H9 (cell line): Measurements from ENCODE around the gene CCNY. TPM values are rescaled to one million over a fixed set of nuclear protein-coding genes. Genes with fewer than 3 reads are reported as not detected.

Experiments
- DNase-seq: peaks from one replicate; pipeline ENCODE4 v3.0.0-alpha.2; 2017
- H2AFZ ChIP-seq: one replicate; pipeline ENCODE4 v1.6.1; 2013; ENCODE audit warnings: mild to moderate bottlenecking, low read length, control low read depth, moderate library complexity
- H2AK5ac ChIP-seq: 2 replicates; pipeline ENCODE4 v1.6.1; 2013; ENCODE audit warnings: low read length, control low read depth, mixed read lengths; ENCODE audit not compliant: insufficient read length
- H2BK120ac ChIP-seq: one replicate; pipeline ENCODE4 v1.6.1; 2013; ENCODE audit warnings: low read depth, mild to moderate bottlenecking, low read length, control low read depth, inconsistent platforms; ENCODE audit not compliant: poor library complexity, severe bottlenecking
- H2BK12ac ChIP-seq: 2 replicates; pipeline ENCODE4 v1.6.1; 2013; ENCODE audit warnings: low read length, control low read depth, mixed read lengths, low read depth; ENCODE audit not compliant: insufficient read length
- H2BK15ac ChIP-seq: 2 replicates; pipeline ENCODE4 v1.6.1; 2013; ENCODE audit warnings: low read depth, low read length, control low read depth
- H2BK20ac ChIP-seq: one replicate; pipeline ENCODE4 v1.6.1; 2013; ENCODE audit warnings: low read depth, mild to moderate bottlenecking, low read length, control low read depth, inconsistent platforms; ENCODE audit not compliant: poor library complexity, severe bottlenecking
- H2BK5ac ChIP-seq: 2 replicates; pipeline ENCODE4 v1.6.1; 2013; ENCODE audit warnings: low read length, control low read depth, mixed read lengths; ENCODE audit not compliant: insufficient read length
- H3K14ac ChIP-seq: 2 replicates; pipeline ENCODE4 v1.6.1; 2013; ENCODE audit warnings: low read length, control low read depth; ENCODE audit not compliant: insufficient read depth
- H3K18ac ChIP-seq: 2 replicates; pipeline ENCODE4 v1.6.1; 2013; ENCODE audit warnings: low read depth, mild to moderate bottlenecking, mixed read lengths, low read length, control low read depth; ENCODE audit not compliant: insufficient read length
- H3K23ac ChIP-seq: 2 replicates; pipeline ENCODE4 v1.6.1; 2013; ENCODE audit warnings: low read length, control low read depth, mixed read lengths, low read depth; ENCODE audit not compliant: insufficient read length
- H3K23me2 ChIP-seq: 2 replicates; pipeline ENCODE4 v1.6.1; 2013; ENCODE audit warnings: low read depth, mild to moderate bottlenecking, mixed read lengths, low read length, control low read depth; ENCODE audit not compliant: insufficient read length, poor library complexity, severe bottlenecking
- H3K27ac ChIP-seq: 2 replicates; pipeline ENCODE4 v1.5.1; 2013; ENCODE audit warnings: low read length, control low read depth, mixed read lengths, low read depth; ENCODE audit not compliant: insufficient read length
- H3K27me3 ChIP-seq: 2 replicates; pipeline ENCODE4 v1.6.1; 2013; ENCODE audit warnings: low read length, control low read depth, inconsistent platforms; ENCODE audit not compliant: insufficient read depth
- H3K4ac ChIP-seq: 2 replicates; pipeline ENCODE4 v1.6.1; 2013; ENCODE audit warnings: low read depth, mild to moderate bottlenecking, control low read depth, inconsistent platforms, low read length, moderate library complexity
- H3K4me1 ChIP-seq: 2 replicates; pipeline ENCODE4 v1.6.1; 2013; ENCODE audit warnings: low read length, control low read depth, inconsistent platforms; ENCODE audit not compliant: insufficient read depth
- H3K4me2 ChIP-seq: 2 replicates; pipeline ENCODE4 v1.6.1; 2013; ENCODE audit warnings: low read length, control low read depth, mixed read lengths; ENCODE audit not compliant: insufficient read length, insufficient read depth
- H3K56ac ChIP-seq: 2 replicates; pipeline ENCODE4 v1.6.1; 2013; ENCODE audit warnings: low read depth, mild to moderate bottlenecking, mixed read lengths, low read length, control low read depth; ENCODE audit not compliant: insufficient read length
- H3K79me1 ChIP-seq: 2 replicates; pipeline ENCODE4 v1.6.1; 2013; ENCODE audit warnings: low read depth, mild to moderate bottlenecking, moderate library complexity, low read length, control low read depth, inconsistent platforms; ENCODE audit not compliant: insufficient read depth, poor library complexity, severe bottlenecking
- H3K79me2 ChIP-seq: 2 replicates; pipeline ENCODE4 v1.6.1; 2013; ENCODE audit warnings: low read length, control low read depth, inconsistent platforms; ENCODE audit not compliant: insufficient read depth
- H3K9ac ChIP-seq: 2 replicates; pipeline ENCODE4 v1.6.1; 2013; ENCODE audit warnings: low read length, control low read depth, mixed read lengths; ENCODE audit not compliant: insufficient read length; ENCODE audit errors: extremely low read depth
- H3K9me3 ChIP-seq: one replicate; pipeline ENCODE4 v1.6.1; 2013; ENCODE audit warnings: low read depth, low read length, inconsistent platforms; ENCODE audit not compliant: control insufficient read depth
- H3T11ph ChIP-seq: one replicate; pipeline ENCODE4 v1.6.1; 2013; ENCODE audit warnings: mild to moderate bottlenecking, low read length, control low read depth, inconsistent platforms
- H4K20me1 ChIP-seq: one replicate; pipeline ENCODE4 v1.6.1; 2013; ENCODE audit not compliant: control insufficient read depth, insufficient read length, insufficient read depth
- H4K5ac ChIP-seq: 2 replicates; pipeline ENCODE4 v1.6.1; 2013; ENCODE audit warnings: low read depth, mild to moderate bottlenecking, mixed read lengths, low read length, control low read depth; ENCODE audit not compliant: insufficient read length
- H4K8ac ChIP-seq: replicated peaks from 2 replicates; pipeline ENCODE4 v1.6.1; 2013; ENCODE audit warnings: low read length, control low read depth, mixed read lengths, low read depth; ENCODE audit not compliant: insufficient read length
- H4K91ac ChIP-seq: 2 replicates; pipeline ENCODE4 v1.6.1; 2013; ENCODE audit warnings: low read depth, mild to moderate bottlenecking, moderate library complexity, mixed read lengths, low read length, control low read depth; ENCODE audit not compliant: insufficient read length
- H3K27ac Mint-ChIP-seq, 3 experiments: 2 replicates in 2 of 3; 3 replicates in 1 of 3; pipeline ENCODE4 v1.8.0; 2020 to 2021; ENCODE audit warnings: mixed read lengths in 3 of 3, mild to moderate bottlenecking in 1 of 3, moderate library complexity in 1 of 3
- H3K27me3 Mint-ChIP-seq: 2 replicates; pipeline ENCODE4 v1.8.0; 2021; ENCODE audit warnings: low read depth, mild to moderate bottlenecking, moderate library complexity, mixed read lengths
- H3K36me3 Mint-ChIP-seq, 3 experiments: 2 replicates in 2 of 3; 3 replicates in 1 of 3; pipeline ENCODE4 v1.8.0; 2020 to 2021; ENCODE audit warnings: low read depth in 3 of 3, mixed read lengths in 3 of 3; ENCODE audit not compliant: insufficient read depth in 1 of 3
- H3K4me1 Mint-ChIP-seq, 2 experiments: 2 replicates each; pipeline ENCODE4 v1.8.0; 2020; ENCODE audit warnings: mixed read lengths in 2 of 2
- H3K4me3 Mint-ChIP-seq, 2 experiments: 2 replicates in 1 of 2; 3 replicates in 1 of 2; pipeline ENCODE4 v1.8.0; 2020 to 2021; ENCODE audit warnings: mild to moderate bottlenecking in 2 of 2, mixed read lengths in 2 of 2, moderate library complexity in 1 of 2
- H3K9me3 Mint-ChIP-seq, 2 experiments: 2 replicates in 1 of 2; 3 replicates in 1 of 2; pipeline ENCODE4 v1.8.0; 2020; ENCODE audit warnings: mild to moderate bottlenecking in 2 of 2, mixed read lengths in 2 of 2, moderate library complexity in 1 of 2
- CTCF ChIP-seq: fragments of 200-600 bp; sonication (generic); conservative IDR thresholded peaks from 3 replicates; pipeline ENCODE4 v1.8.0; 2021; ENCODE audit warnings: antibody characterized with exemption, mild to moderate bottlenecking
- WGBS: extraction: QIAGEN DNeasy Blood & Tissue Kit; methylation state at CpG from one replicate; pipeline ENCODE4 v1.1.7; 2013; ENCODE audit warnings: missing lambda C conversion rate, low lambda C conversion rate, mixed read lengths; ENCODE audit not compliant: insufficient read length; ENCODE audit errors: extremely low coverage; 5-methylcytosine and 5-hydroxymethylcytosine counted together
- total RNA-seq: library from RNA; stranded (reverse); gene quantifications from 2 replicates; pipeline ENCODE4 v1.2.1, GENCODE V29; 2021

CCNY gene
- total RNA-seq, 1 experiment from 2014 or later, result 62.1 TPM

- peaks cover 3 to 9% of the 10 kb centered on the region in 2 experiments; a peak in 1 of 4 replicates for H3K4me1 Mint-ChIP-seq
These were observed 16.0 kb upstream of the CCNY start for GRCh38 chr10:35320341-35320740.

More at GRCh38 chr10:35320341-35320740, 16.0 kb upstream of the CCNY start:
- Mint-ChIP-seq H3K9me3 (peaks cover 0 to under 1% of the 10 kb centered on the region in 2 experiments; a peak in 3 of 5 replicates), H3K27me3 (no peaks in the 10 kb centered on the region), H3K36me3 (peaks cover 3 to 23% (median 12%) of the 10 kb centered on the region in 3 experiments), H3K27ac (no peak overlapping the region), H3K4me3 (no peak overlapping the region)
- Histone ChIP-seq H3K14ac (no peak overlapping the region), H4K5ac (no peak overlapping the region), H4K91ac (no peak overlapping the region), H3K4me2 (no peak overlapping the region), H3K79me2 (no peaks in the 10 kb centered on the region), H4K8ac (no peak overlapping the region), H2BK15ac (no peak overlapping the region), H3K23ac (no peak overlapping the region), H2BK20ac (no peak overlapping the region), H3K27me3 (no peaks in the 10 kb centered on the region), H3K9me3 (no peaks in the 10 kb centered on the region), H2BK5ac (no peak overlapping the region), H3K18ac (no peak overlapping the region), H3K9ac (no peak overlapping the region), H2BK12ac (no peak overlapping the region), H2AFZ (no peak overlapping the region), H3K23me2 (no peaks in the 10 kb centered on the region), H3K4ac (no peak overlapping the region), H3K27ac (no peak overlapping the region), H2BK120ac (no peak overlapping the region), H3T11ph (no peak overlapping the region), H4K20me1 (no peaks in the 10 kb centered on the region), H2AK5ac (no peak overlapping the region), H3K4me1 (no peaks in the 10 kb centered on the region), H3K56ac (no peak overlapping the region), H3K79me1 (no peaks in the 10 kb centered on the region)
- TF ChIP-seq CTCF, result no peak
- WGBS, result no CpG with 5 or more reads among the region's 1 CpG
- DNase-seq, result no peak
